ENCODE data around the gene HAPLN3.

HAPLN3 gene

GRCh38 chr15:88917760-88918159 lies 22.4 kb upstream of the HAPLN3 start:
- POLR2A ChIA-PET = interaction anchor here (0.6 to 1.5 kb wide), 3 partner anchors 13 to 327 kb away, joined by 3 to 7 read pairs (median 5); partner anchors contain the start of gene ABHD2
- Histone ChIP-seq H3K36me3 (ENCODE audit: control insufficient read depth in 2 of 2, insufficient read depth in 1 of 2, low read length in 2 of 2) (no peaks in the 10 kb centered on the region), H3K9me3 (ENCODE audit: control insufficient read depth, insufficient read depth, low read depth, low read length) (no peaks in the 10 kb centered on the region), H3K4me1 (ENCODE audit: control insufficient read depth, insufficient read depth, low read length) (peaks cover 5% of the 10 kb centered on the region; the same call in 1 of the 2 replicates), H3K4me3 (ENCODE audit: low read depth, low read length) (no peak overlapping the region), H3K27ac (ENCODE audit: extremely low read depth, low read depth, low read length) (no peak overlapping the region)
- TF ChIP-seq ZNF114 (tag by site-specific recombination; IDR thresholded peaks at IDR 0.05) (no peak), ZNF513 (tag by site-specific recombination; IDR thresholded peaks at IDR 0.05) (no peak), ZSCAN23 (tag by site-specific recombination; IDR thresholded peaks at IDR 0.05) (no peak), CTCF (tag by site-specific recombination; IDR thresholded peaks at IDR 0.05) (no peak), OVOL3 (tag by site-specific recombination; IDR thresholded peaks at IDR 0.05) (no peak), ZFP41 (tag by site-specific recombination; IDR thresholded peaks at IDR 0.05; ENCODE audit: borderline replicate concordance) (no peak), REST (tag by site-specific recombination; IDR thresholded peaks at IDR 0.05) (no peak), ZNF175 (tag by site-specific recombination; IDR thresholded peaks at IDR 0.05) (no peak), ZNF623 (tag by site-specific recombination; IDR thresholded peaks at IDR 0.05) (no peak), ZSCAN18 (tag by site-specific recombination; IDR thresholded peaks at IDR 0.05) (no peak), ZBTB1 (tag by site-specific recombination; IDR thresholded peaks at IDR 0.05) (no peak), ZNF426 (tag by site-specific recombination; IDR thresholded peaks at IDR 0.05) (no peak)
- CTCF ChIA-PET = interaction anchor here (6.8 kb wide), 1 partner anchor 14 kb away, joined by 42 read pairs; no protein-coding TSS in a partner anchor

GRCh38 chr15:88915354-88915753 lies 20.0 kb upstream of the HAPLN3 start:
- no peak overlapping the region for H3K4me3 ChIP-seq (ENCODE audit: low read depth, low read length)
- H3K27ac ChIP-seq (ENCODE audit: extremely low read depth, low read depth, low read length) = no peak overlapping the region
- no peak for TF ChIP-seq ZNF514 (tag by site-specific recombination; IDR thresholded peaks at IDR 0.05)
- TF ChIP-seq ZNF624 (tag by site-specific recombination; IDR thresholded peaks at IDR 0.05) = no peak
- TF ChIP-seq ZNF677 (tag by site-specific recombination; IDR thresholded peaks at IDR 0.05) = no peak
- no peak for TF ChIP-seq ZNF548 (tag by site-specific recombination; IDR thresholded peaks at IDR 0.05)
- no peak for TF ChIP-seq YY2 (tag by site-specific recombination; IDR thresholded peaks at IDR 0.05)
- no peak for TF ChIP-seq FEZF1 (tag by site-specific recombination; IDR thresholded peaks at IDR 0.05)
- no peak for TF ChIP-seq ZNF280D (tag by site-specific recombination; IDR thresholded peaks at IDR 0.05)
- TF ChIP-seq ZNF292 (tag by site-specific recombination; IDR thresholded peaks at IDR 0.05; ENCODE audit: borderline replicate concordance, low read depth) = no peak
- TF ChIP-seq ZNF701 (tag by site-specific recombination; IDR thresholded peaks at IDR 0.05) = no peak
- TF ChIP-seq ZNF48 (tag by site-specific recombination; IDR thresholded peaks at IDR 0.05) = no peak
- TF ChIP-seq ZNF707 (tag by site-specific recombination; IDR thresholded peaks at IDR 0.05) = no peak
- peaks cover 0 to 8% of the 10 kb centered on the region in 2 experiments; a peak in 1 of 3 replicates for H3K36me3 ChIP-seq (ENCODE audit: control insufficient read depth in 2 of 2, insufficient read depth in 1 of 2, low read length in 2 of 2)
- CTCF ChIA-PET = interaction anchor here (6.8 kb wide), 1 partner anchor 12 kb away, joined by 42 read pairs; no protein-coding TSS in a partner anchor
- H3K4me1 ChIP-seq (ENCODE audit: control insufficient read depth, insufficient read depth, low read length) = peaks cover 7% of the 10 kb centered on the region; the same call in 1 of the 2 replicates
- POLR2A ChIA-PET = no interaction called here
- H3K9me3 ChIP-seq (ENCODE audit: control insufficient read depth, insufficient read depth, low read depth, low read length) = no peaks in the 10 kb centered on the region
